ENCODE measurements around the gene IFNA14. TPM values are rescaled to one million over a fixed set of nuclear protein-coding genes. Genes with fewer than 3 reads are reported as not detected.
"Not testable (repeated sequence)": the region's sequence is repeated elsewhere in the genome, so short reads cannot be mapped to it uniquely, and the experiment has no call there.

IFNA14 gene
- total RNA-seq, 1 experiment from 2014 or later, result not detected

DNA sequence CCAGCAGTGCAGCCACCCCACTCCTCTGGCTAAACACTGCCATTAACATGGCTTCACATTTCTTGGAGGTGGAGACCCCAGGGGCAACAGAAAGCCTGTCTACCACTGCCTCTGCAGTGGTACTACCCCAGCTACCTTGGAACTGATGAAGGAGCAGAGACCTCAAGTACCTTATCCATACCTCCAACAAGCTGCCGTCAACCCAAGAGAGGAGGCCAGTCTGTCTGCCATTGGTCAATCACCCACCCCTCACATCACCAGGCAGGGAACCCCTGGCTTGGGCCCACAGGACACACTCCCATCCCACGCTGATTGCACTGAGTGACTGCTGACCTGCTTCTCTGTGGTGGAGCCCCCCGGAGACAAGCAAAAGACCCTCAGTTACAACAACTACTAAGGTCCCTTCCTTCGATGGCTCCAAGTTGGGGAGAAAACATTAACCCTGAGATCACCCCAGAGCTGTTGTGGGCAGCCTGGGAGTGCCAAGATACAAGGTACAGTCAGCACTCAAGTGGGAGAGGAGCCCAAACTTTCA is 5.6 kb downstream of the IFNA14 start:
- no peak for DNase-seq
- Mint-ChIP-seq H3K4me3 (ENCODE audit: low read depth, unreplicated experiment) (no peak overlapping the region), H3K9me3 (ENCODE audit: low read depth, unreplicated experiment) (no peaks in the 10 kb centered on the region), H3K4me1 (ENCODE audit: low read depth, unreplicated experiment) (peaks cover 8% of the 10 kb centered on the region), H3K27ac (ENCODE audit: unreplicated experiment) (no peak overlapping the region), H3K36me3 (ENCODE audit: insufficient read depth, unreplicated experiment) (no peaks in the 10 kb centered on the region), H3K27me3 (ENCODE audit: unreplicated experiment) (no peaks in the 10 kb centered on the region)
- CTCF ChIA-PET, result no interaction called here
- no TSS peak for BruUV-seq (replicated peaks)
- intact Hi-C loops (cut with micrococcal nuclease; ENCODE audit: unreplicated experiment), result loop anchor here (10.0 kb wide), 1 partner anchor 201 kb away; no protein-coding TSS in a partner anchor
- TF ChIP-seq, protein P1, sequence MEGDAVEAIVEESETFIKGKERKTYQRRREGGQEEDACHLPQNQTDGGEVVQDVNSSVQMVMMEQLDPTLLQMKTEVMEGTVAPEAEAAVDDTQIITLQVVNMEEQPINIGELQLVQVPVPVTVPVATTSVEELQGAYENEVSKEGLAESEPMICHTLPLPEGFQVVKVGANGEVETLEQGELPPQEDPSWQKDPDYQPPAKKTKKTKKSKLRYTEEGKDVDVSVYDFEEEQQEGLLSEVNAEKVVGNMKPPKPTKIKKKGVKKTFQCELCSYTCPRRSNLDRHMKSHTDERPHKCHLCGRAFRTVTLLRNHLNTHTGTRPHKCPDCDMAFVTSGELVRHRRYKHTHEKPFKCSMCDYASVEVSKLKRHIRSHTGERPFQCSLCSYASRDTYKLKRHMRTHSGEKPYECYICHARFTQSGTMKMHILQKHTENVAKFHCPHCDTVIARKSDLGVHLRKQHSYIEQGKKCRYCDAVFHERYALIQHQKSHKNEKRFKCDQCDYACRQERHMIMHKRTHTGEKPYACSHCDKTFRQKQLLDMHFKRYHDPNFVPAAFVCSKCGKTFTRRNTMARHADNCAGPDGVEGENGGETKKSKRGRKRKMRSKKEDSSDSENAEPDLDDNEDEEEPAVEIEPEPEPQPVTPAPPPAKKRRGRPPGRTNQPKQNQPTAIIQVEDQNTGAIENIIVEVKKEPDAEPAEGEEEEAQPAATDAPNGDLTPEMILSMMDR (IDR thresholded peaks at IDR 0.05; ENCODE audit: unreplicated experiment), result no peak

DNA sequence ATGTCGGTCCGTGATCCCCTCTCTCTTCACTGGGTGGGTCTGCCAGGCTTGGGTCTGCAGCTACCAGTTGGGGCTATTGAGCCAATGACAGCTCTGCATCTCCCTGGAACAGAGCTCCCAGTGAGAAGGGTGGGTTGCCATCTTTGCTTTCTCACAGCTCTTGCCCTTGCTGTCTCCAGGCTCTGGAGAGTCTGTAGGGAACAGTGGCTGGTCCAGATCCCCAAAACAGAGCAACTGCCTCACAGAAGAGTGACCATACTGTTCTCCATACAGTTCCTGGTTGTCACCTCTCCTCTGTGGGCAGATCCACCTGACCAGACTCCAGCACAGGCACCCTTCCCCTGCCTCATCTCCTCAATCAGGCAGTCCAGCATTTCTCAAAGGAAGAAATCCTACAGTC is 6.5 kb downstream of the IFNA14 start:
- peaks cover 8% of the 10 kb centered on the region for H3K4me1 Mint-ChIP-seq (ENCODE audit: low read depth, unreplicated experiment)
- H3K27ac Mint-ChIP-seq (ENCODE audit: unreplicated experiment), result no peak overlapping the region
- BruUV-seq (replicated peaks), result no TSS peak
- CTCF ChIA-PET, result no interaction called here
- no peaks in the 10 kb centered on the region for H3K27me3 Mint-ChIP-seq (ENCODE audit: unreplicated experiment)
- intact Hi-C loops (cut with micrococcal nuclease; ENCODE audit: unreplicated experiment), result loop anchor here (10.0 kb wide), 1 partner anchor 202 kb away; no protein-coding TSS in a partner anchor
- DNase-seq, result no peak
- TF ChIP-seq, protein P1 (IDR thresholded peaks at IDR 0.05; ENCODE audit: unreplicated experiment), result no peak
- no peaks in the 10 kb centered on the region for H3K36me3 Mint-ChIP-seq (ENCODE audit: insufficient read depth, unreplicated experiment)
- H3K9me3 Mint-ChIP-seq (ENCODE audit: low read depth, unreplicated experiment), result no peaks in the 10 kb centered on the region
- no peak overlapping the region for H3K4me3 Mint-ChIP-seq (ENCODE audit: low read depth, unreplicated experiment)

DNA sequence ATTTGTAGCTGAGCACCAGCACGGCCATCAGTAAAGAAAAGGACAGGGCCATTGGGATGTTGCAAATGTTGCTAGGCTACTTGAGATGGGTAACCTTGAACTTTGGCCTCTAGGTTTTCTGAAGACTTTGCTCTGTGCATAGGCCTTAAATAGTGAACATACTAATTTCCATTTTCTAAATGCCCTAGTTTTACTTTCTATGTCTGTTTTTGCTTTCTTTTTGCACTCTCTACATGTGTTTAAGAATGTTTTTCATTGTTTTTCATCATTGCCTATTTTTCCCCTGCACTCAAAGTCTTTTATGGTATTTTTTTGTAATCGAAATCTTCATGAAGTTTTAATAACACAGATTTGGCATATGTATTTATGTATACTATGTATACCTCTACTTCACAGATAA is 11.7 kb downstream of the IFNA14 start, which contains the start of gene IFNA17:
Gene IFNA17 (minus strand): TSS at position 101 of the 400 bp plus-strand sequence. CDS start 49 bp downstream, at position 52.
- H3K36me3 Mint-ChIP-seq (ENCODE audit: insufficient read depth, unreplicated experiment), result no peaks in the 10 kb centered on the region
- peaks cover 2% of the 10 kb centered on the region for H3K9me3 Mint-ChIP-seq (ENCODE audit: low read depth, unreplicated experiment)
- no peak within 1 kb of the TSS for H3K4me3 Mint-ChIP-seq (ENCODE audit: low read depth, unreplicated experiment)
- TF ChIP-seq, protein P1 (IDR thresholded peaks at IDR 0.05; ENCODE audit: unreplicated experiment), result no peak
- no peaks in the 10 kb centered on the region for H3K4me1 Mint-ChIP-seq (ENCODE audit: low read depth, unreplicated experiment)
- intact Hi-C loops (cut with micrococcal nuclease; ENCODE audit: unreplicated experiment), result no loop called here
- no peak for DNase-seq
- no TSS peak for BruUV-seq (replicated peaks)
- no peak within 1 kb of the TSS for H3K27ac Mint-ChIP-seq (ENCODE audit: unreplicated experiment)
- H3K27me3 Mint-ChIP-seq (ENCODE audit: unreplicated experiment), result no peaks in the 10 kb centered on the region
- CTCF ChIA-PET, result no interaction called here

DNA sequence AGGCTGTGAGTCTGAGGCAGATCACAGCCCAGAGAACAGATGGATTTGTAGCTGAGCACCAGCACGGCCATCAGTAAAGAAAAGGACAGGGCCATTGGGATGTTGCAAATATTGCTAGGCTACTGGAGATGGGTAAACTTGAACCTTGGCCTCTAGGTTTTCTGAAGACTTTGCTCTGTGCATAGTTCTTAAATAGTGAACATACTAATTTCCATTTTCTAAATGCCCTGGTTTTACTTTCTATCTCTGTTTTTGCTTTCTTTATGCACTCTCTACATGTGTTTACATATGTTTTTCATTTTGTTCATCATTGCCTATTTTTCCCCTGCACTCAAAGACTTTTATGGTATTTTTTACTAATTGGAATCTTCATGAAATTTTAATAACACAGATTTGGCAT is 22.6 kb downstream of the IFNA14 start, which contains the start of gene IFNA16:
Gene IFNA16 (minus strand): TSS at position 101 of the 400 bp plus-strand sequence. CDS start 6 bp downstream, at position 95.
- CTCF ChIA-PET; DNase-seq; intact Hi-C loops (cut with micrococcal nuclease; ENCODE audit: unreplicated experiment); H3K9me3 Mint-ChIP-seq (ENCODE audit: low read depth, unreplicated experiment); H3K27ac Mint-ChIP-seq (ENCODE audit: unreplicated experiment); H3K36me3 Mint-ChIP-seq (ENCODE audit: insufficient read depth, unreplicated experiment); BruUV-seq (replicated peaks); H3K4me1 Mint-ChIP-seq (ENCODE audit: low read depth, unreplicated experiment); H3K4me3 Mint-ChIP-seq (ENCODE audit: low read depth, unreplicated experiment): not testable (repeated sequence)
- H3K27me3 Mint-ChIP-seq (ENCODE audit: unreplicated experiment), result peaks cover 21% of the 10 kb centered on the region

DNA sequence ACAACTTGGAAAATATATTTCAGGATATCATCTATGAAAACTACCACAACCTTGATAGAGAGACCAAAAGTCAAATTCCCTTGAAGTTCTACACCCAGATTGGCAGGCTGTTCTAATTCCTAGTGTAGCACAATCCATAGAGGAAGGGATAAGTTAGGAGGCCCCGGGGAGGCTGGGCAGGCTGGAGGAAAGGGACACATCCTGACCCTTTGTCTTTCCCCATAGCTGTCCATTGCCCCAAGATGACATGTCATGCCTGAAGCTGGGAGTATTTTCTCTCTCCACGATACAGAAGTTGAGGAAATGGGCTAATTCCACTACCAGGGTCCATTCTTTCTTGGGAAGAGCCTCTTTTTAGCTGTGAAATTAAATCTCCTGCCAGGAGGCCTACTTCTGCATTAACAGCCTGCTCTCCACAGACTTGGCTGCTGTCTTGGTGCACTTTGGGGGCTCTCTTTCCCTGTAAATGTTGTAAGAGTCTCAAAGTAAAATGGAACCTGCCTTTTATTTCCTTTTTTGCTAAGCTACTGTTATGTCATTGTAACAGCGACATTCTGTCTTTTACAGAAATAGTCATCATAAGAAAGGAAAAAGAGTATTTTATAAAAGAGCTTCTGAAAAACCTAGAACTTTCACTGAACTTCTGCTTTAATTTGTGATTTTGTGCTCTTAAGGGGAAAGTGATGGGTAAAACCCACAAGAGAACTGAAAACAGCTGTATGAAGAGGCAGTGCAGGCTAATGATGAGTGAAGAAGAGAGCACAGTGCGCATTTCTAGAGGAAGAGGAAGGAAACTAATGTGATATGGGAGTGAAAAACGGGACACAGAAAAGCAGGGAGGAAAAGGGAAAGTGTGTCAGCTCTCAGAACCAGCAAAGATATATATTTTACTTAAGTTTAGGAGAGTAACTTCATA is 26.1 kb downstream of the IFNA14 start:
- H3K27me3 Mint-ChIP-seq (ENCODE audit: unreplicated experiment); H3K4me3 Mint-ChIP-seq (ENCODE audit: low read depth, unreplicated experiment); BruUV-seq (replicated peaks); intact Hi-C loops (cut with micrococcal nuclease; ENCODE audit: unreplicated experiment); H3K4me1 Mint-ChIP-seq (ENCODE audit: low read depth, unreplicated experiment); H3K9me3 Mint-ChIP-seq (ENCODE audit: low read depth, unreplicated experiment); H3K36me3 Mint-ChIP-seq (ENCODE audit: insufficient read depth, unreplicated experiment); H3K27ac Mint-ChIP-seq (ENCODE audit: unreplicated experiment); DNase-seq: not testable (repeated sequence)
- CTCF ChIA-PET, result interaction anchor here (1.7 kb wide), 1 partner anchor 18 kb away, joined by 10 read pairs; no protein-coding TSS in a partner anchor

DNA sequence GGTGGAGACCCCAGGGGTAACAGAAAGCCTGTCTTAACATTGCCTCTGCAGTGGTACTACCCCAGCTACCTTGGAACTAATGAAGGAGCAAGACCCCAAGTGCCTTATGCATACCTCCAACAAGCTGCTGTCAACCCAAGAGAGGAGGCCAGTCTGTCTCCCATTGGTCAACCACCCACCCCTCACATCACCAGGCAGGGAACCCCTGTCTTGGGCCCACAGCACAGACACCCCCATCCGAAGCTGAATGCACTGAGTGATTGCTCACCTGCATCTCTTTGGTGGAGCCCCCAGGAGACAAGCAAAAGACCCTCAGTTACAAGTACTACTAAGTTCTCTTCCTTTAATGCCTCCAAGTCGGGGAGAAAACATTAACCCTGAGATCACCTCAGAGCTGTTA is 27.6 kb downstream of the IFNA14 start:
- H3K36me3 Mint-ChIP-seq (ENCODE audit: insufficient read depth, unreplicated experiment); BruUV-seq (replicated peaks); H3K4me3 Mint-ChIP-seq (ENCODE audit: low read depth, unreplicated experiment); H3K9me3 Mint-ChIP-seq (ENCODE audit: low read depth, unreplicated experiment); DNase-seq; H3K27ac Mint-ChIP-seq (ENCODE audit: unreplicated experiment); intact Hi-C loops (cut with micrococcal nuclease; ENCODE audit: unreplicated experiment); H3K4me1 Mint-ChIP-seq (ENCODE audit: low read depth, unreplicated experiment); H3K27me3 Mint-ChIP-seq (ENCODE audit: unreplicated experiment): not testable (repeated sequence)
- CTCF ChIA-PET, result interaction anchor here (0.5 to 1.7 kb wide), 2 partner anchors 17 to 53 kb away, joined by 4 to 10 read pairs; no protein-coding TSS in a partner anchor

DNA sequence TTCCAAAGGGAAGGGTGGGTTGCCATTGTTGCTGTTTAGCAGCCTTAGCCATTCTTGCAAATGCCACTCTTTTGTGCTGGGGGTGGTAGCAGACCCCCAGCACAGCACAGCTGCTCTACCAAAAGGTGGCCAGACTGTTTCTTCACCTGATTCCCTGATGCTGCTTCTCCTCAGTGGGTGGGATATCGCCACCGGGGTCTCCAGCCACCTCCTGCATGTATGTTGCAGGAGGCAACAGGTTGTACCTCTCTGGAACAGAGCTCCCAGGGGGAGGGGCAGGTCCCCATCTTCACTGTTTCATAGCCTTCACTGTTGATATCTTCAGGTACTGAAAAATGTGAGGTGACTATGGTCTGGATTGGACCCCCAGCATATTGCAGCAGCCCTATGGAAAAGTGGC is 29.0 kb downstream of the IFNA14 start:
- H3K4me3 Mint-ChIP-seq (ENCODE audit: low read depth, unreplicated experiment); CTCF ChIA-PET; H3K36me3 Mint-ChIP-seq (ENCODE audit: insufficient read depth, unreplicated experiment); H3K4me1 Mint-ChIP-seq (ENCODE audit: low read depth, unreplicated experiment); H3K27me3 Mint-ChIP-seq (ENCODE audit: unreplicated experiment); DNase-seq; BruUV-seq (replicated peaks); H3K9me3 Mint-ChIP-seq (ENCODE audit: low read depth, unreplicated experiment); H3K27ac Mint-ChIP-seq (ENCODE audit: unreplicated experiment); intact Hi-C loops (cut with micrococcal nuclease; ENCODE audit: unreplicated experiment): not testable (repeated sequence)

All from Calu3 (cell line).